Tibial artery (tissue), 4 donors: Measurements from ENCODE around the gene DSE.
"Not testable (repeated sequence)": the region's sequence is repeated elsewhere in the genome, so short reads cannot be mapped to it uniquely, and the experiment has no call there.

Experiments used
- DNase-seq, 2 donors: peaks; one replicate each; pipeline ENCODE4 v3.0.0-alpha.2; 2019
- H3K27ac ChIP-seq, 2 donors: fragments of 200-600 bp; sonication (generic) in 1 of 2; 1 replicate in 1 of 2; 2 replicates in 1 of 2; pipeline ENCODE4 v1.5.1; 2018 to 2019; ENCODE audit warnings: mild to moderate bottlenecking in 1 of 2
- H3K27me3 ChIP-seq, 2 donors: fragments of 200-600 bp; sonication (generic) in 1 of 2; one replicate each; pipeline versions ENCODE4 v1.5.1 to v1.6.0; 2016 to 2019
- H3K36me3 ChIP-seq, 3 donors: fragments of 200-600 bp; sonication (generic) in 2 of 3; one replicate each; pipeline ENCODE4 v1.5.1; 2016 to 2019; ENCODE audit warnings: mild to moderate bottlenecking in 2 of 3
- H3K4me1 ChIP-seq, 4 donors: fragments of 200-600 bp; sonication (generic) in 2 of 4; 1 replicate in 3 of 4; 2 replicates in 1 of 4; pipeline ENCODE4 v1.5.1; 2016 to 2019
- H3K4me3 ChIP-seq, 2 donors: fragments of 200-600 bp; sonication (generic) in 1 of 2; 1 replicate in 1 of 2; 2 replicates in 1 of 2; pipeline ENCODE4 v1.5.1; 2018 to 2019; ENCODE audit warnings: mild to moderate bottlenecking in 2 of 2
- H3K9me3 ChIP-seq, 3 donors: fragments of 200-600 bp; sonication (generic) in 1 of 3; one replicate each; pipeline ENCODE4 v1.5.1; 2016 to 2019
- CTCF ChIP-seq, 2 experiments: fragments of 200-600 bp in 1 of 2; fragments of 450-650 bp in 1 of 2; IDR thresholded peaks; one replicate each; pipeline ENCODE4 v1.5.1; 2017 to 2019; ENCODE audit warnings: antibody characterized with exemption in 2 of 2, mild to moderate bottlenecking in 1 of 2, moderate library complexity in 1 of 2
- intact Hi-C: fragments of 100-400 bp; cut with DNase I; formaldehyde crosslinking; loops from one replicate; pipeline ENCODE4 v1.15.0; 2023; ENCODE audit warnings: low total_unique reads

Gene DSE

GRCh38 chr6:116335612-116336215, 35.0 kb upstream of the DSE start:
- H3K27me3 ChIP-seq, result no peaks in the 10 kb centered on the region
- no peak for TF ChIP-seq CTCF (IDR thresholded peaks at IDR 0.05)
- intact Hi-C loops, result no loop called here
- DNase-seq, result no peak
- H3K4me1 ChIP-seq, result no peaks in the 10 kb centered on the region
- no peaks in the 10 kb centered on the region for H3K9me3 ChIP-seq
- no peak overlapping the region for H3K4me3 ChIP-seq
- H3K36me3 ChIP-seq, result no peaks in the 10 kb centered on the region
- H3K27ac ChIP-seq, result no peak overlapping the region

- Histone ChIP-seq H3K36me3 (no peaks in the 10 kb centered on the region), H3K4me3 (no peak overlapping the region), H3K4me1 (no peaks in the 10 kb centered on the region), H3K9me3 (no peaks in the 10 kb centered on the region), H3K27me3 (no peaks in the 10 kb centered on the region), H3K27ac (no peak overlapping the region)
- DNase-seq, result no peak
- intact Hi-C loops, result no loop called here
- TF ChIP-seq CTCF (IDR thresholded peaks at IDR 0.05), result no peak
Measured at GRCh38 chr6:116338943-116339342, 31.8 kb upstream of the DSE start.

- H3K27me3 ChIP-seq, DNase-seq, H3K4me1 ChIP-seq, H3K4me3 ChIP-seq, H3K9me3 ChIP-seq, H3K27ac ChIP-seq, intact Hi-C loops, H3K36me3 ChIP-seq: not testable (repeated sequence)
Measured at GRCh38 chr6:116340625-116341024, 30.1 kb upstream of the DSE start.

- intact Hi-C loops, result no loop called here
- H3K4me1 ChIP-seq, result peaks cover 0 to 27% (median 8%) of the 10 kb centered on the region in 4 donors
- no peak for DNase-seq
- no peaks in the 10 kb centered on the region for H3K36me3 ChIP-seq
- H3K27me3 ChIP-seq, result no peaks in the 10 kb centered on the region
- TF ChIP-seq CTCF (IDR thresholded peaks at IDR 0.05), result no peak
- no peak overlapping the region for H3K27ac ChIP-seq
- H3K9me3 ChIP-seq, result no peaks in the 10 kb centered on the region
- H3K4me3 ChIP-seq, result no peak overlapping the region
Measured at GRCh38 chr6:116349216-116349615, 21.5 kb upstream of the DSE start.

GRCh38 chr6:116351101-116351500, 19.6 kb upstream of the DSE start:
- DNase-seq, result no peak
- no peak for TF ChIP-seq CTCF (IDR thresholded peaks at IDR 0.05)
- Histone ChIP-seq H3K4me1 (peaks cover 0 to 29% (median 8%) of the 10 kb centered on the region in 4 donors), H3K4me3 (no peak overlapping the region), H3K36me3 (no peaks in the 10 kb centered on the region), H3K27me3 (no peaks in the 10 kb centered on the region), H3K27ac (peak overlapping the region in 1 of 2 donors; percentile 19), H3K9me3 (no peaks in the 10 kb centered on the region)
- intact Hi-C loops, result no loop called here

GRCh38 chr6:116352515-116353471, 18.0 kb upstream of the DSE start:
- H3K36me3 ChIP-seq, result no peaks in the 10 kb centered on the region
- no peaks in the 10 kb centered on the region for H3K9me3 ChIP-seq
- TF ChIP-seq CTCF (IDR thresholded peaks at IDR 0.05), result no peak
- no peak overlapping the region for H3K4me3 ChIP-seq
- peak overlapping the region; percentile 45 to 59 for H3K27ac ChIP-seq
- intact Hi-C loops, result no loop called here
- peaks cover 0 to 29% (median 8%) of the 10 kb centered on the region in 4 donors for H3K4me1 ChIP-seq
- no peaks in the 10 kb centered on the region for H3K27me3 ChIP-seq
- peak in 1 of 2 donors; percentile 38 for DNase-seq
